DMS 273 (cell line): ENCODE results near the gene PCDHA6.
A peak's percentile ranks its signal among the peaks of the same experiment; 100 is the strongest.
"Not testable (repeated sequence)": the region's sequence is repeated elsewhere in the genome, so short reads cannot be mapped to it uniquely, and the experiment has no call there.

ENCODE experiments used
- DNase-seq: peaks from one replicate; lab custom pipeline; 2025; ENCODE audit not compliant: unreplicated experiment; lab: John Stamatoyannopoulos, UW

PCDHA6 gene

DNA sequence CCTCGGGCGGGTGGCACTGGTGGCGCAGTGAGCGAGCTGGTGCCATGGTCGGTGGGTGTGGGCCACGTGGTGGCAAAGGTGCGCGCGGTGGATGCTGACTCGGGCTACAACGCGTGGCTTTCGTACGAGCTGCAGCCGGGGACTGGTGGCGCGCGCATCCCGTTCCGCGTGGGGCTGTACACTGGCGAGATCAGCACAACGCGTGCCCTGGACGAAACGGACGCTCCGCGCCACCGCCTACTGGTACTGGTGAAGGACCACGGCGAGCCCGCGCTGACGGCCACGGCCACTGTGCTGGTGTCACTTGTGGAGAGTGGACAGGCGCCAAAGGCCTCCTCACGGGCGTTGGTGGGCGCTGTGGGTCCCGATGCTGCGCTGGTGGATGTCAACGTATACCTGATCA, 18.9 kb upstream of the PCDHA6 start:
- DNase-seq = no peak

DNA sequence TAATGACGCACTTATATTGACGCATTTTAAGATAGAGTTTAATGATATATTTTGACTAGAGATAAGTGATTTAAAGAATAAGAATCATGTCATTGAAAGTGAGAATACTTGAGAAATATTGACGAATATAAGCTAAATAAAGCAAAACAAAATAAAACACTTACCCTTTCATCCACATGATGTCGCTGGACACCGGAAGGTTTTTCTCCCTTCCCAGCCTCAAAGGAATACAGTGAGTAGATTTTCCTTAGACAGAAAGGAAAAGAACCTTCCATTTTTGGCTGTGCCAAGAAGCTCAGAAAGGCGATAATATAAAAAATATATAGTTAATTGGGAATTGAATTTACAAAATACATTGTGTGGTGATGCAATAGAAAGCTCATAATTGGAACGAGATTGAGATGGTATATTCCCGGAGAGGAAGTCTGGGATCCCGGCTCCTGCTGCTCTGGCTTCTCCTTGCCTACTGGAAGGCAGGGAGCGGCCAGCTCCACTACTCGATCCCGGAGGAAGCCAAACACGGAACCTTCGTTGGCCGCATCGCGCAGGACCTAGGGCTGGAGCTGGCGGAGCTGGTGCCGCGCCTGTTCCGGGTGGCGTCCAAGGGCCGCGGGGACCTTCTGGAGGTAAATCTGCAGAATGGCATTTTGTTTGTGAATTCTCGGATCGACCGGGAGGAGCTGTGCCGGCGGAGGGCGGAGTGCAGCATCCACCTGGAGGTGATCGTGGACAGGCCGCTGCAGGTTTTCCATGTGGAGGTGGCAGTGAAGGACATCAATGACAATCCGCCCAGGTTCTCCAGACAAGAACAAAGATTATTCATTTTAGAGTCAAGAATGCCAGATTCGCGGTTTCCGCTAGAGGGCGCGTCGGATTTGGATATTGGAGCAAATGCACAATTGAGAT, 6.1 kb upstream of the PCDHA6 start, which contains the start of gene PCDHA5:
PCDHA5 (plus strand) TSS at position 239 of the 906 bp plus-strand sequence.
- DNase-seq = no peak

DNA sequence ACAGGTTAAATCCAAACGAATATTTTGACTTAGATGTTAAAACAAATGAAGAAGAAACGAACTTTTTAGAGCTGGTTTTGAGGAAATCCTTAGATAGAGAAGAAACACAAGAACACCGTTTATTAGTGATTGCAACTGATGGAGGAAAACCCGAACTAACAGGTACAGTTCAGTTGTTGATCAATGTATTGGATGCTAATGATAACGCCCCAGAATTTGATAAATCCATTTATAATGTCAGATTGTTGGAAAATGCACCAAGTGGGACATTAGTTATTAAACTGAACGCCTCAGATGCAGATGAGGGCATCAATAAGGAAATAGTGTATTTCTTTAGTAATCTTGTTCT, 5.5 kb upstream of the PCDHA6 start:
- DNase-seq = no peak

DNA sequence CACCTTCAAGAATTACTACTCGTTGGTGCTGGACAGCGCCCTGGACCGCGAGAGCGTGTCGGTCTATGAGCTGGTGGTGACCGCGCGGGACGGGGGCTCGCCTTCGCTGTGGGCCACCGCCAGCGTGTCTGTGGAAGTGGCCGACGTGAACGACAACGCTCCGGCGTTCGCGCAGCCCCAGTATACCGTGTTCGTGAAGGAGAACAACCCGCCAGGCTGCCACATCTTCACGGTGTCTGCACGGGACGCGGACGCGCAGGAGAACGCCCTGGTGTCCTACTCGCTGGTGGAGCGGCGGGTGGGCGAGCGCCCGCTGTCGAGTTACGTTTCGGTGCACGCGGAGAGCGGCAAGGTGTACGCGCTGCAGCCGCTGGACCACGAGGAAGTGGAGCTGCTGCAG, 4.8 kb upstream of the PCDHA6 start:
- not testable (repeated sequence) for DNase-seq

DNA sequence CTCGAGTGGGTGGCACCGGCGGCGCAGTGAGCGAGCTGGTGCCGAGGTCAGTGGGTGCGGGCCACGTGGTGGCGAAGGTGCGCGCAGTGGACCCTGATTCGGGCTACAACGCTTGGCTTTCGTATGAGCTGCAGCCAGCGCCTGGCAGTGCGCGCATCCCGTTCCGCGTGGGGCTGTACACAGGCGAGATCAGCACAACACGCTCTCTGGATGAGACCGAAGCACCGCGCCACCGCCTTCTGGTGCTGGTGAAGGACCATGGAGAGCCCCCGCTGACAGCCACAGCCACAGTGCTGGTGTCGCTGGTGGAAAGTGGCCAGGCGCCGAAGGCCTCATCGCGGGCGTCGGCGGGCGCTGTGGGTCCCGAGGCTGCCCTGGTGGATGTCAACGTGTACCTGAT, 4.3 kb upstream of the PCDHA6 start:
- DNase-seq = no peak

DNA sequence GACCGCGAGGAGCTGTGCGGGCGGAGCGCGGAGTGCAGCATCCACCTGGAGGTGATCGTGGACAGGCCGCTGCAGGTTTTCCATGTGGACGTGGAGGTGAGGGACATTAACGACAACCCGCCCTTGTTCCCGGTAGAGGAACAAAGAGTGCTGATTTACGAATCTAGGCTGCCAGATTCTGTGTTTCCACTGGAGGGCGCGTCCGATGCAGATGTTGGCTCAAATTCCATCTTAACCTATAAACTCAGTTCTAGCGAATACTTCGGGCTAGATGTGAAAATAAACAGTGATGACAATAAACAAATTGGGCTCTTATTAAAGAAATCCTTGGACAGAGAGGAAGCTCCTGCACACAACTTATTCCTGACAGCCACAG, 590 bp downstream of the PCDHA6 start:
- no peak for DNase-seq

DNA sequence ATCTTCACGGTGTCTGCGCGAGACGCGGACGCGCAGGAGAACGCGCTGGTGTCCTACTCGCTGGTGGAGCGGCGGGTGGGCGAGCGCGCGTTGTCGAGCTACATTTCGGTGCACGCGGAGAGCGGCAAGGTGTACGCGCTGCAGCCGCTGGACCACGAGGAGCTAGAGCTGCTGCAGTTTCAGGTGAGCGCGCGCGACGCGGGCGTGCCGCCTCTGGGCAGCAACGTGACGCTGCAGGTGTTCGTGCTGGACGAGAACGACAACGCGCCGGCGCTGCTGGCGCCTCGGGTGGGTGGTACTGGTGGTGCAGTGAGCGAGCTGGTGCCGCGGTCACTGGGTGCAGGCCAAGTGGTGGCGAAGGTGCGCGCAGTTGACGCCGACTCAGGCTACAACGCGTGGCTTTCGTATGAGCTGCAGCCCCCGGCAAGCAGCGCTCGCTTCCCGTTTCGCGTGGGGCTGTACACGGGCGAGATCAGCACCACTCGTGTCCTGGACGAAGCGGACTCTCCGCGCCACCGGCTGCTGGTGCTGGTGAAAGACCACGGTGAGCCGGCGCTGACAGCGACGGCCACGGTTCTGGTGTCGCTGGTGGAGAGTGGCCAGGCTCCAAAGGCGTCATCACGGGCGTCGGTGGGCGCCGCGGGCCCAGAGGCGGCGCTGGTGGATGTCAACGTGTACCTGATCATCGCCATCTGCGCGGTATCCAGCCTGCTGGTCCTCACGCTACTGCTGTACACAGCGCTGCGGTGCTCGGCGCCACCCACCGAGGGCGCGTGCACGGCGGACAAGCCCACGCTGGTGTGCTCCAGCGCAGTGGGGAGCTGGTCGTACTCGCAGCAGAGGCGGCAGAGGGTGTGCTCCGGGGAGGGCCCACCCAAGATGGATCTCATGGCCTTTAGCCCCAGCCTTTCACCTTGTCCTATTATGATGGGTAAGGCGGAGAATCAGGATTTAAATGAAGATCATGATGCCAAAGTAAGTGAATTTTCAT, 2.0 kb downstream of the PCDHA6 start:
- not testable (repeated sequence) for DNase-seq

DNA sequence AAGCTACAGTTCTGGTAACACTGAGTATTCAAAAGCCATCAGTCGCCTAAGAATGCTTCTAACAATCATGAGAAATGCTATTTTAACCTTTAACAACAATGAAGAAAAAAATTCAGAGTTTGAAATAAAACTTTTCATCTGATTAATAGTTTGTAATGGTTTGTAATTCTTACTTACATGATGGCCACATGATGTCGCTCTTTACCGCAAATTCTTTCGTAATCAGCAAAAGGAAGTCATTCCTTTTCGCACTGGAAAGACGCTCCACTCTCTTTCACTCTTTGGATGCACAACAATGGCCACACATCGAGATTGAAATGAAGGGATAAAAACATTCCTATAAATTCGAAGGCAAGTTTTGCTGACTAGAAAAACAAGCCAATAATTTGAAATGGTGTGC, 6.2 kb downstream of the PCDHA6 start, which contains the start of gene PCDHA7:
PCDHA7 (plus strand) TSS at position 277 of the 400 bp plus-strand sequence; CDS start at position 392, 115 bp downstream.
- no peak for DNase-seq

DNA sequence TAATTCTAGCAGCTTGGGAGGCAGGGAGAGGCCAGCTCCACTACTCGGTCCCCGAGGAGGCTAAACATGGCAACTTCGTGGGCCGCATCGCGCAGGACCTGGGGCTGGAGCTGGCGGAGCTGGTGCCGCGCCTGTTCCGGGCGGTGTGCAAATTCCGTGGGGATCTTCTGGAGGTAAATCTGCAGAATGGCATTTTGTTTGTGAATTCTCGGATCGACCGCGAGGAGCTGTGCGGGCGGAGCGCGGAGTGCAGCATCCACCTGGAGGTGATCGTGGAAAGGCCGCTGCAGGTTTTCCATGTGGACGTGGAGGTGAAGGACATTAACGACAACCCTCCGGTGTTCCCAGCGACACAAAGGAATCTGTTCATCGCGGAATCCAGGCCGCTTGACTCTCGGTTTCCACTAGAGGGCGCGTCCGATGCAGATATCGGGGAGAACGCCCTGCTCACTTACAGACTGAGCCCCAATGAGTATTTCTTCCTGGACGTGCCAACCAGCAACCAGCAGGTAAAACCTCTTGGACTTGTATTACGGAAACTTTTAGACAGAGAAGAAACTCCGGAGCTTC, 6.8 kb downstream of the PCDHA6 start:
- DNase-seq = not testable (repeated sequence)

DNA sequence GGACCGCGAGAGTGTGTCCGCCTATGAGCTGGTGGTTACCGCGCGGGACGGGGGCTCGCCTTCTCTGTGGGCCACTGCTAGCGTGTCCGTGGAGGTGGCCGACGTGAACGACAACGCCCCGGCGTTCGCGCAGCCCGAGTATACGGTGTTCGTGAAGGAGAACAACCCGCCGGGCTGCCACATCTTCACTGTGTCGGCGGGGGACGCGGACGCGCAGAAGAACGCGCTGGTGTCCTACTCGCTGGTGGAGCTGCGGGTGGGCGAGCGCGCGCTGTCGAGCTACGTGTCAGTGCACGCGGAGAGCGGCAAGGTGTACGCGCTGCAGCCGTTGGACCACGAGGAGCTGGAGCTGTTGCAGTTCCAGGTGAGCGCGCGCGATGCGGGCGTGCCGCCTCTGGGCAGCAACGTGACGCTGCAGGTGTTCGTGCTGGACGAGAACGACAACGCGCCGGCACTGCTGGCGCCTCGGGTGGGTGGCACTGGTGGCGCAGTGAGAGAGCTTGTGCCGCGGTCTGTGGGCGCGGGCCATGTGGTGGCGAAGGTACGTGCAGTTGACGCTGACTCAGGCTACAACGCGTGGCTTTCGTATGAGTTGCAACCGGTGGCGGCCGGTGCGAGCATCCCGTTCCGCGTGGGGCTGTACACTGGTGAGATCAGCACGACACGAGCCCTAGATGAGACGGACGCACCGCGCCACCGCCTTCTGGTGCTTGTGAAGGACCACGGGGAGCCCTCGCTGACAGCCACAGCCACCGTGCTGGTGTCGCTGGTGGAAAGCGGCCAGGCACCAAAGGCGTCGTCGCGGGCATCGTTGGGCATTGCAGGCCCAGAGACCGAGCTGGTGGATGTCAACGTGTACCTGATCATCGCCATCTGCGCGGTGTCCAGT, 8.1 kb downstream of the PCDHA6 start:
- DNase-seq = no peak

DNA sequence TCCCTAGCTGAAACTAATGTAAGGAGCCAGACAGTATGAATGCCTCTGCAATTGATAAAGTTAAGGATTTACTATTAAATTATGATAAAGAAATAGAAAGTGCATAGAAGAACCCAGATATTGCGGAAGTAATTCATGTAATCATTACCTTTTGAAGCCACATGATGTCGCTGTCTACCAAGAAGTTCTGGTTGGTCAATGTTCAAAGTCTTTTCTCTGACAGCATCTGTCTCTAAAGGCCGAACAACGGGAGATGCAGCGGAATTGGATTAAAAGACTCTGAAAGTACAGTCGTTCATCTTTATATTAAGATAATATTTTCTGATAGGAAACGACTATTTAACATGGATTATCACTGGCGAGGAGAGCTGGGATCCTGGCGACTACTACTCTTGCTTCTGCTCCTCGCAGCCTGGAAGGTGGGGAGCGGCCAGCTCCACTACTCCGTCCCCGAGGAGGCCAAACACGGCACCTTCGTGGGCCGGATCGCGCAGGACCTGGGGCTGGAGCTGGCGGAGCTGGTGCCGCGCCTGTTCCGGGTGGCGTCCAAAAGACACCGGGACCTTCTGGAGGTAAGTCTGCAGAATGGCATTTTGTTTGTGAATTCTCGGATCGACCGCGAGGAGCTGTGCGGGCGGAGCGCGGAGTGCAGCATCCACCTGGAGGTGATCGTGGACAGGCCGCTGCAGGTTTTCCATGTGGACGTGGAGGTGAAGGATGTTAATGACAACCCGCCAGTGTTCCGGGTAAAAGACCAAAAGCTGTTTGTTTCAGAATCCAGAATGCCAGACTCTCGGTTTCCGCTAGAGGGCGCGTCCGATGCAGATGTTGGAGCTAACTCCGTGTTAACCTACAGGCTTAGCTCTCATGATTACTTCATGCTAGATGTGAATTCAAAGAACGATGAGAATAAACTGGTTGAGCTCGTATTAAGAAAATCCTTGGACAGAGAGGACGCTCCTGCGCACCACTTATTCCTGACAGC, 13.5 kb downstream of the PCDHA6 start, which contains the start of gene PCDHA8:
PCDHA8 (plus strand) TSS at position 210 of the 985 bp plus-strand sequence; CDS start at position 345, 135 bp downstream.
- peak; percentile 20 for DNase-seq

DNA sequence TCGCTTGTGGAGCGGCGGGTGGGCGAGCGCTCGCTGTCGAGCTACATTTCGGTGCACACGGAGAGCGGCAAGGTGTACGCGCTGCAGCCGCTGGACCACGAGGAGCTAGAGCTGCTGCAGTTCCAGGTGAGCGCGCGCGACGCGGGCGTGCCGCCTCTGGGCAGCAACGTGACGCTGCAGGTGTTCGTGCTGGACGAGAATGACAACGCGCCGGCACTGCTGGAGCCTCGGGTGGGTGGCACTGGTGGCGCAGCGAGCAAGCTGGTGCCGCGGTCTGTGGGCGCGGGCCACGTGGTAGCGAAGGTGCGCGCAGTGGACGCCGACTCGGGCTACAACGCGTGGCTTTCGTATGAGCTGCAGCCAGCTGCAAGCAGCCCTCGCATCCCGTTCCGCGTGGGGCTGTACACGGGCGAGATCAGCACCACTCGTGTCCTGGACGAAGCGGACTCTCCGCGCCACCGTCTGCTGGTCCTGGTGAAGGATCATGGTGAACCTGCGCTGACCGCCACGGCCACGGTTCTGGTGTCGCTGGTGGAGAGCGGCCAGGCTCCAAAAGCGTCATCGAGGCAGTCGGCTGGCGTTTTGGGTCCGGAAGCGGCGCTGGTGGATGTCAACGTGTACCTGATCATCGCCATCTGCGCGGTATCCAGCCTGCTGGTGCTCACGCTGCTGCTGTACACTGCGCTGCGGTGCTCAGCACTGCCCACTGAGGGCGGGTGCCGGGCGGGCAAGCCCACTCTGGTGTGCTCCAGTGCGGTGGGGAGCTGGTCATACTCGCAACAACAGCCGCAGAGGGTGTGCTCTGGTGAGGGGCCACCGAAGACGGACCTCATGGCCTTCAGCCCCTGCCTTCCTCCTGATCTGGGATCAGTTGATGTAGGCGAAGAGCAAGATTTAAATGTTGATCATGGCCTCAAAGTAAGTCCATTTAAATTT, 15.3 kb downstream of the PCDHA6 start:
- no peak for DNase-seq

DNA sequence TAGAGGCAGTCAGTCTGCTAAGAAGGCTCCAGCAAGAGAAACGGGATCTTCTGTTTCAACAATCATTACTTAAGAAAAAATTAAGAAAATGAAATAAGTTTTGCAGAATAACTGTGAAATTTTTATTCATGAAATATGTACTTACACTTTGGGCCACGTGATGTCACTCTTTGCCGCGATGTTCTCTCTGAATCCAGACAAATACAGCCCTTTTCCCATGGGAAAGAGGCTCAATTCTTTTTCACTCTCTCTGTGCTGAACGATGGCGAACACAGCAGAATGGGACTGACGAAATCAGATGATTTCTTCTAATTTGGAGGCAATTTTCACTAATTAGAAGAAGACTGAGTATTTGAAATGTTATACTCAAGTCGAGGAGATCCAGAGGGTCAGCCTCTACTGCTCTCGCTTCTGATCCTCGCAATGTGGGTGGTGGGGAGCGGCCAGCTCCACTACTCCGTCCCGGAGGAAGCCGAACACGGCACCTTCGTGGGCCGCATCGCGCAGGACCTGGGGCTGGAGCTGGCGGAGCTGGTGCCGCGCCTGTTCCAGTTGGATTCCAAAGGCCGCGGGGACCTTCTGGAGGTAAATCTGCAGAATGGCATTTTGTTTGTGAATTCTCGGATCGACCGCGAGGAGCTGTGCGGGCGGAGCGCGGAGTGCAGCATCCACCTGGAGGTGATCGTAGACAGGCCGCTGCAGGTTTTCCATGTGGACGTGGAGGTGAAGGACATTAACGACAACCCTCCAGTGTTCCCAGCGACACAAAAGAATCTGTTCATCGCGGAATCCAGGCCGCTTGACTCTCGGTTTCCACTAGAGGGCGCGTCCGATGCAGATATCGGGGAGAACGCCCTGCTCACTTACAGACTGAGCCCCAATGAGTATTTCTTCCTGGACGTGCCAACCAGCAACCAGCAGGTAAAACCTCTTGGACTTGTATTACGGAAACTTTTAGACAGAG, 20.7 kb downstream of the PCDHA6 start, which contains the start of gene PCDHA9:
PCDHA9 (plus strand) TSS at position 244 of the 964 bp plus-strand sequence; CDS start at position 358, 114 bp downstream.
- DNase-seq = not testable (repeated sequence)

DNA sequence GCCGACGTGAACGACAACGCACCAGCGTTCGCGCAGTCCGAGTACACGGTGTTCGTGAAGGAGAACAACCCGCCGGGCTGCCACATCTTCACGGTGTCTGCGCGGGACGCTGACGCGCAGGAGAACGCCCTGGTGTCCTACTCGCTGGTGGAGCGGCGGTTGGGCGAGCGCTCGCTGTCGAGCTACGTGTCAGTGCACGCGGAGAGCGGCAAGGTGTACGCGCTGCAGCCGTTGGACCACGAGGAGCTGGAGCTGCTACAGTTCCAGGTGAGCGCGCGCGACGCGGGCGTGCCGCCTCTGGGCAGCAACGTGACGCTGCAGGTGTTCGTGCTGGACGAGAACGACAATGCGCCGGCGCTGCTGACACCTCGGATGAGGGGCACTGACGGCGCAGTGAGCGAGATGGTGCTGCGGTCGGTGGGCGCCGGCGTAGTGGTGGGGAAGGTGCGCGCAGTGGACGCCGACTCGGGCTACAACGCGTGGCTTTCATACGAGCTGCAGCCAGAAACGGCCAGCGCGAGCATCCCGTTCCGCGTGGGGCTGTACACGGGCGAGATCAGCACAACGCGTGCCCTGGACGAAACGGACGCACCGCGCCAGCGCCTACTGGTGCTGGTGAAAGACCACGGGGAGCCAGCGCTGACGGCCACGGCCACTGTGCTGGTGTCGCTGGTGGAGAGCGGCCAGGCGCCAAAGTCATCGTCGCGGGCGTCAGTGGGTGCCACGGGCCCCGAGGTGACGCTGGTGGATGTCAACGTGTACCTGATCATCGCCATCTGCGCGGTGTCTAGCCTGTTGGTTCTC, 22.3 kb downstream of the PCDHA6 start:
- DNase-seq = not testable (repeated sequence)

DNA sequence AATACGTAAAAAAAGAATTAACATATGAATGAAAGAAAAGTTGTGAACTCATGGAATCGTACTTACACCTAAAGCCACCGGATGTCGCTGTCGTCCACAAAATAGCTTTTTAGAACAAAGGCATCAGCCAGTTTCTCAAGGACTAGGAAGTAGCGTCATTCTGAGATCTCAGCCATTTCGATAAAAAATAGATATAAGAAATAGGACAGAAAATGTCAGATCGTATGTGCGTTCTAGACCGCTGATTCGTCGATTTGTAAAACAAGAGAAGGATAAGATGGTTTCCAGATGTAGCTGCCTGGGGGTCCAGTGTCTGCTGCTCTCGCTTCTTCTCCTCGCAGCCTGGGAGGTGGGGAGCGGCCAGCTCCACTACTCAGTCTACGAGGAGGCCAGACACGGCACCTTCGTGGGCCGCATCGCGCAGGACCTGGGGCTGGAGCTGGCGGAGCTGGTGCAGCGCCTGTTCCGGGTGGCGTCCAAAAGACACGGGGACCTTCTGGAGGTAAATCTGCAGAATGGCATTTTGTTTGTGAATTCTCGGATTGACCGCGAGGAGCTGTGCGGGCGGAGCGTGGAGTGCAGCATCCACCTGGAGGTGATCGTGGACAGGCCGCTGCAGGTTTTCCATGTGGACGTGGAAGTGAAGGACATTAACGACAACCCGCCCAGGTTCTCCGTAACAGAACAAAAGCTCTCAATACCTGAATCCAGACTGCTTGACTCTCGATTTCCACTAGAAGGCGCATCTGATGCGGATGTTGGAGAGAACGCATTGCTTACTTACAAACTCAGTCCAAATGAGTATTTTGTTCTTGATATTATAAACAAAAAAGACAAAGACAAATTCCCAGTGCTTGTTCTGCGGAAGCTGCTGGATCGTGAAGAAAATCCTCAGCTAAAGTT, 28.3 kb downstream of the PCDHA6 start, which contains the start of gene PCDHA10:
PCDHA10 (plus strand) TSS at position 126 of the 903 bp plus-strand sequence; CDS start at position 278, 152 bp downstream.
- peak; percentile 26 for DNase-seq
